ENCODE data around the gene EBF3. TPM values are rescaled to one million over a fixed set of nuclear protein-coding genes. Genes with fewer than 3 reads are reported as not detected.

EBF3 gene
- total RNA-seq, 1 donor from 2014 or later = not detected

DNA sequence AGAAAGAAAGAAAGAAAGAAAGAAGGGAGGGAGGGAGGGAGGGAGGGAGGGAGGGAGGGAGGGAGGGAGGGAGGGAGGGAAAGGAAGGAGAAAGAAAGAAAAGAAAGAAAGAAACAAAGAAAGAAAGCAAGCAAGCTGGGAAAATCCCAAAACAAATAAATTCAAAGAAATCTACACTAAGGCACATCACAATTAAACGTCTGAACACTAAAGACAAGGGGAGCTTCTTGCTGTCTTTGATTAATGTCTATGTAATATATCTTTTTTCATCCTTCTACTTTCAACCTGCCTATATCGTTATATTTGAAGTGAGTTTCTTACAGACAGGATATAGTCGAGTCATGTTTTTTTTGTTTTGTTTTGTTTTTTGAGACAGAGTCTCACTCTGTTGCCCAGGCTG, 28.3 kb upstream of the EBF3 start:
- Histone ChIP-seq H3K36me3 (ENCODE audit: control insufficient read depth, insufficient read depth, low read length) (no peaks in the 10 kb centered on the region), H3K27me3 (ENCODE audit: control insufficient read depth, insufficient read depth, low read length) (no peaks in the 10 kb centered on the region), H3K4me3 (ENCODE audit: low read depth, low read length) (no peak overlapping the region)
- DNase-seq (ENCODE audit: low read depth) = no peak
- TF ChIP-seq, protein P1, sequence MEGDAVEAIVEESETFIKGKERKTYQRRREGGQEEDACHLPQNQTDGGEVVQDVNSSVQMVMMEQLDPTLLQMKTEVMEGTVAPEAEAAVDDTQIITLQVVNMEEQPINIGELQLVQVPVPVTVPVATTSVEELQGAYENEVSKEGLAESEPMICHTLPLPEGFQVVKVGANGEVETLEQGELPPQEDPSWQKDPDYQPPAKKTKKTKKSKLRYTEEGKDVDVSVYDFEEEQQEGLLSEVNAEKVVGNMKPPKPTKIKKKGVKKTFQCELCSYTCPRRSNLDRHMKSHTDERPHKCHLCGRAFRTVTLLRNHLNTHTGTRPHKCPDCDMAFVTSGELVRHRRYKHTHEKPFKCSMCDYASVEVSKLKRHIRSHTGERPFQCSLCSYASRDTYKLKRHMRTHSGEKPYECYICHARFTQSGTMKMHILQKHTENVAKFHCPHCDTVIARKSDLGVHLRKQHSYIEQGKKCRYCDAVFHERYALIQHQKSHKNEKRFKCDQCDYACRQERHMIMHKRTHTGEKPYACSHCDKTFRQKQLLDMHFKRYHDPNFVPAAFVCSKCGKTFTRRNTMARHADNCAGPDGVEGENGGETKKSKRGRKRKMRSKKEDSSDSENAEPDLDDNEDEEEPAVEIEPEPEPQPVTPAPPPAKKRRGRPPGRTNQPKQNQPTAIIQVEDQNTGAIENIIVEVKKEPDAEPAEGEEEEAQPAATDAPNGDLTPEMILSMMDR (IDR thresholded peaks at IDR 0.05; ENCODE audit: insufficient read depth, low read length, poor library complexity, severe bottlenecking) = no peak

DNA sequence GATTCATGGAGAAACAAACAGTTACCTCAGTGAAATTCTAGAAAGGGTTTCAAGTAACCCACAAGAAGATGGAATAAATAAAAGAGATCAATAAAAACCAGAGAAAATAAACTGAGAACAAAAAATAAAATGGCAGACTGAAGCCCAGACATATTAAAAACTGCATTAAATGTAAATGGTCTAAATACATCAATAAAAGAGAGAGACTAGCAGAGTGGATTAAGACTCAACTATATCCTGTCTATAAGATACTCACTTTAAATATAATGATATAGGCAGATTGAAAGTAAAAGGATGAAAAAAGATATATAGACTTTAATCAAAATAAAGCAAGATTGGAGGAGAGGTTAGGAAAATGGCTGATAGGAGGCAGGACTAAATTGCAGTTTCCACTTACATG, 18.8 kb upstream of the EBF3 start:
- H3K4me3 ChIP-seq (ENCODE audit: low read depth, low read length) = no peak overlapping the region
- no peak for DNase-seq (ENCODE audit: low read depth)
- H3K36me3 ChIP-seq (ENCODE audit: control insufficient read depth, insufficient read depth, low read length) = no peaks in the 10 kb centered on the region
- no peaks in the 10 kb centered on the region for H3K27me3 ChIP-seq (ENCODE audit: control insufficient read depth, insufficient read depth, low read length)
- TF ChIP-seq, protein P1 (IDR thresholded peaks at IDR 0.05; ENCODE audit: insufficient read depth, low read length, poor library complexity, severe bottlenecking) = no peak

- TF ChIP-seq, protein P1 (IDR thresholded peaks at IDR 0.05; ENCODE audit: insufficient read depth, low read length, poor library complexity, severe bottlenecking) = no peak
- Histone ChIP-seq H3K4me3 (ENCODE audit: low read depth, low read length) (no peak overlapping the region), H3K27me3 (ENCODE audit: control insufficient read depth, insufficient read depth, low read length) (peaks cover 16% of the 10 kb centered on the region), H3K36me3 (ENCODE audit: control insufficient read depth, insufficient read depth, low read length) (no peaks in the 10 kb centered on the region)
- DNase-seq (ENCODE audit: low read depth) = no peak
Measured at GRCh38 chr10:129978980-129979379, 14.9 kb upstream of the EBF3 start.

GRCh38 chr10:129978322-129978721, 14.2 kb upstream of the EBF3 start:
- peaks cover 23% of the 10 kb centered on the region for H3K27me3 ChIP-seq (ENCODE audit: control insufficient read depth, insufficient read depth, low read length)
- H3K36me3 ChIP-seq (ENCODE audit: control insufficient read depth, insufficient read depth, low read length) = no peaks in the 10 kb centered on the region
- DNase-seq (ENCODE audit: low read depth) = no peak
- no peak overlapping the region for H3K4me3 ChIP-seq (ENCODE audit: low read depth, low read length)
- TF ChIP-seq, protein P1 (IDR thresholded peaks at IDR 0.05; ENCODE audit: insufficient read depth, low read length, poor library complexity, severe bottlenecking) = no peak

DNA sequence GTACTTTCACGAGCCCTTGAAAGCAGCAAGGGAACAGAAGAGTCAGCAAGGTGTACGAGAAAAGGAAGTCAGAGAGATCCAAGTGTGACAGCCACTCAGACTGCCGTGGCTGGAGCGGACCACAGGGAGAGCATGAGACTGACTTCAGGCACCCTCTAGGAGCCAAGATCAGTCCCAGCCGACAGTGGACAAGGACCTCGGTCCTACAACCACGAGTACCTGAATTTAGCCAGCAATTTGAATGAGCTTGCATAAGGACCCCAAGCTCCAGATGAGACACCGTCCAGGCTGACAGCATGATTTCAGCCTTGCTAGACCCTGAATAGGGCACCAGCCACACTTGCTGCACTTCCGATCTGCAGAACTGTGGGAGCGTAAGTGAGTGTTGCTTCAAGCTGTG, 13.7 kb upstream of the EBF3 start:
- H3K27me3 ChIP-seq (ENCODE audit: control insufficient read depth, insufficient read depth, low read length) = peaks cover 27% of the 10 kb centered on the region
- no peaks in the 10 kb centered on the region for H3K36me3 ChIP-seq (ENCODE audit: control insufficient read depth, insufficient read depth, low read length)
- TF ChIP-seq, protein P1 (IDR thresholded peaks at IDR 0.05; ENCODE audit: insufficient read depth, low read length, poor library complexity, severe bottlenecking) = no peak
- H3K4me3 ChIP-seq (ENCODE audit: low read depth, low read length) = no peak overlapping the region
- DNase-seq (ENCODE audit: low read depth) = no peak

GRCh38 chr10:129973674-129974059, 9.6 kb upstream of the EBF3 start:
- Histone ChIP-seq H3K4me3 (ENCODE audit: low read depth, low read length) (no peak overlapping the region), H3K27me3 (ENCODE audit: control insufficient read depth, insufficient read depth, low read length) (peaks cover 65% of the 10 kb centered on the region), H3K36me3 (ENCODE audit: control insufficient read depth, insufficient read depth, low read length) (no peaks in the 10 kb centered on the region)
- no peak for DNase-seq (ENCODE audit: low read depth)
- TF ChIP-seq, protein P1 (IDR thresholded peaks at IDR 0.05; ENCODE audit: insufficient read depth, low read length, poor library complexity, severe bottlenecking) = no peak

All from kidney epithelial cell (primary cell).